GM12878 (cell line): Measurements from ENCODE around the gene AUNIP. TPM values are rescaled to one million over a fixed set of nuclear protein-coding genes. Genes with fewer than 3 reads are reported as not detected.

Experiments
- ATAC-seq: fragments of 200-7000 bp; cut with Tn5 transposase; 3 replicates; pipeline ENCODE4 v1.9.1; 2020; ENCODE audit warnings: mild to moderate bottlenecking, moderate library complexity
- BruUV-seq: library from RNA; stranded (reverse); fragments of 400-500 nt; replicated peaks from 2 replicates; lab custom pipeline; 2021; lab: Mats Ljungman, UMichigan
- CTCF ChIA-PET: fragments of 300-600 bp; sonication (Branson Sonifier 250); formaldehyde crosslinking; extraction: SDS; loops from one replicate; lab custom pipeline; 2021; ENCODE audit warnings: inconsistent platforms; lab: Yijun Ruan, JAX
- POLR2A ChIA-PET: fragments of 350-600 bp; formaldehyde crosslinking; extraction: SDS; loops from one replicate; lab custom pipeline; 2021; ENCODE audit warnings: inconsistent platforms; lab: Charles Lee
- RAD21 ChIA-PET: fragments of 300-600 bp; sonication (Branson Sonifier 250); formaldehyde crosslinking; loops from one replicate; lab custom pipeline; 2023; ENCODE audit warnings: antibody characterized with exemption; ENCODE audit not compliant: unreplicated experiment; lab: Charles Lee
- SMC1A ChIA-PET: fragments of 300-600 bp; sonication (Branson Sonifier 250); formaldehyde crosslinking; loops from one replicate; lab custom pipeline; 2023; ENCODE audit not compliant: unreplicated experiment, uncharacterized antibody; lab: Charles Lee
- DNase-seq: peaks from one replicate; pipeline ENCODE4 v3.0.0-alpha.2; 2011; ENCODE audit warnings: low read depth, low spot score
- FAIRE-seq: peaks from 3 replicates; lab custom pipeline; 2011; peaks lifted over from hg19 to GRCh38; lab: Jason Lieb, UNC
- H2AFZ ChIP-seq: 2 replicates; pipeline ENCODE4 v1.6.0; 2011; ENCODE audit warnings: low read depth, low read length, control low read depth; ENCODE audit not compliant: control insufficient read depth
- H3K27ac ChIP-seq: 2 replicates; pipeline ENCODE4 v1.5.1; 2011; ENCODE audit warnings: control low read depth; ENCODE audit not compliant: control insufficient read depth, insufficient read depth
- H3K27me3 ChIP-seq, 2 experiments: replicated peaks in 1 of 2; 2 replicates each; pipeline versions ENCODE4 v1.6.0 to v1.6.1; 2011; ENCODE audit warnings: low read length in 1 of 2; ENCODE audit not compliant: control insufficient read depth in 2 of 2, insufficient read depth in 2 of 2
- H3K36me3 ChIP-seq, 2 experiments: 2 replicates each; pipeline ENCODE4 v1.5.1; 2011; ENCODE audit warnings: low read length in 1 of 2; ENCODE audit not compliant: control insufficient read depth in 2 of 2, insufficient read depth in 2 of 2
- H3K4me1 ChIP-seq: 2 replicates; pipeline ENCODE4 v1.6.1; 2011; ENCODE audit warnings: mild to moderate bottlenecking, low read length, moderate library complexity, mixed read lengths; ENCODE audit not compliant: control insufficient read depth, insufficient read depth
- H3K4me2 ChIP-seq: 2 replicates; pipeline ENCODE4 v1.6.0; 2011; ENCODE audit warnings: control low read depth; ENCODE audit not compliant: control insufficient read depth, insufficient read depth
- H3K4me3 ChIP-seq: fragments of 200-600 bp; sonication (generic); 2 replicates; pipeline ENCODE4 v1.5.1; 2016
- H3K79me2 ChIP-seq: 2 replicates; pipeline ENCODE4 v1.6.0; 2011; ENCODE audit warnings: low read length; ENCODE audit not compliant: control insufficient read depth, insufficient read depth
- H3K9ac ChIP-seq: 2 replicates; pipeline ENCODE4 v1.8.0; 2011; ENCODE audit warnings: low read length, control low read depth, mixed read lengths; ENCODE audit not compliant: control insufficient read depth, insufficient read depth
- H3K9me3 ChIP-seq: replicated peaks from 3 replicates; pipeline ENCODE4 v1.5.1; 2011; ENCODE audit warnings: mild to moderate bottlenecking, low read length; ENCODE audit not compliant: control insufficient read depth, insufficient read depth
- H4K20me1 ChIP-seq: 2 replicates; pipeline ENCODE4 v1.6.0; 2011; ENCODE audit not compliant: control insufficient read depth, insufficient read depth
- CBX5 ChIP-seq: sonication (generic); IDR thresholded peaks from 2 replicates; pipeline ENCODE4 v1.6.1; 2016; ENCODE audit warnings: low read depth, moderate library complexity, mild to moderate bottlenecking, inconsistent platforms
- EP300 ChIP-seq, 2 experiments: fragments of 150-350 bp in 1 of 2; IDR thresholded peaks; 2 replicates each; pipeline ENCODE4 v1.6.1; 2011 to 2012; ENCODE audit warnings: low read depth in 2 of 2, low read length in 2 of 2, borderline replicate concordance in 1 of 2, improper control_type of control experiment in 1 of 2, inconsistent platforms in 1 of 2; ENCODE audit not compliant: control insufficient read depth in 1 of 2
- ETV6 ChIP-seq, 2 experiments: fragments of 450-650 bp in 1 of 2; IDR thresholded peaks in 1 of 2; conservative IDR thresholded peaks in 1 of 2; 2 replicates each; pipeline ENCODE4 v1.6.1; 2014; ENCODE audit warnings: antibody characterized with exemption in 1 of 2, borderline replicate concordance in 1 of 2, low read depth in 1 of 2, mild to moderate bottlenecking in 1 of 2, moderate library complexity in 1 of 2
- LARP7 ChIP-seq: fragments of 450-650 bp; IDR thresholded peaks from 2 replicates; pipeline ENCODE4 v1.6.1; 2017; ENCODE audit warnings: mild to moderate bottlenecking
- MYC ChIP-seq: IDR thresholded peaks from 2 replicates; pipeline ENCODE4 v1.6.1; 2011; ENCODE audit warnings: mild to moderate bottlenecking, low read length, moderate library complexity, inconsistent platforms; ENCODE audit not compliant: insufficient read depth, insufficient replicate concordance, insufficient read length, severe bottlenecking
- PAX5 ChIP-seq: IDR thresholded peaks from 2 replicates; pipeline ENCODE4 v1.6.1; 2011; ENCODE audit warnings: low read depth, low read length, borderline replicate concordance
- SUPT20H ChIP-seq: IDR thresholded peaks from 2 replicates; pipeline ENCODE4 v1.6.1; 2011; ENCODE audit warnings: low read depth, mild to moderate bottlenecking, low read length, moderate library complexity, borderline replicate concordance; ENCODE audit not compliant: control insufficient read depth
- WGBS: methylation state at CpG from one replicate; pipeline ENCODE4 v1.1.6; 2016; ENCODE audit warnings: low lambda C conversion rate; ENCODE audit not compliant: insufficient replicate concordance, insufficient coverage; ENCODE audit errors: missing lambda C conversion rate; 5-methylcytosine and 5-hydroxymethylcytosine counted together
- in situ Hi-C: fragments of 300-500 bp; cut with MboI; formaldehyde crosslinking; loops from 9 replicates; pipeline ENCODE4 v1.14.3; 2018; ENCODE audit warnings: mixed read lengths
- intact Hi-C: fragments of 100-400 bp; cut with micrococcal nuclease; formaldehyde crosslinking; loops from one replicate; pipeline ENCODE4 v1.14.2; 2022; ENCODE audit not compliant: unreplicated experiment
- polyA plus RNA-seq, 11 experiments: library from polyadenylated mRNA; depleted of rRNA in 4 of 11; unstranded in 6 of 11; stranded (reverse) in 5 of 11; fragments of >200 nt; fragmentation: Nextera tagmentation in 4 of 11; fragmentation: Illumina TruSeq in 1 of 11; extraction: Ambion mirVana in 4 of 11; extraction: Trizol in 1 of 11; gene quantifications; 1 replicate in 1 of 11; 2 replicates in 10 of 11; pipeline versions ENCODE4 v1.2.1 to v1.2.3, GENCODE V29; 2011 to 2016; ENCODE audit warnings: inconsistent platforms in 2 of 11, missing spikeins in 2 of 11, low read depth in 1 of 11
- total RNA-seq, 4 experiments: library from RNA; depleted of rRNA in 3 of 4; stranded (reverse); fragments of >200 nt in 3 of 4; fragmentation: Illumina TruSeq in 1 of 4; extraction: Trizol in 1 of 4; gene quantifications; 2 replicates each; pipeline versions ENCODE4 v1.2.1 to v1.2.3, GENCODE V29; 2013 to 2021
- TF ChIP-seq, protein P1 (sequence below): fragments of 450-650 bp; IDR thresholded peaks from 2 replicates; pipeline ENCODE4 v1.6.1; 2017; ENCODE audit warnings: mild to moderate bottlenecking, moderate library complexity

The AUNIP gene
- total and polyA plus RNA-seq, 10 of the 15 experiments (the other 5 are each of a cell fraction or from before 2014, with no cell fraction given): 3.9 to 20.0 (median 12.7) TPM

DNA sequence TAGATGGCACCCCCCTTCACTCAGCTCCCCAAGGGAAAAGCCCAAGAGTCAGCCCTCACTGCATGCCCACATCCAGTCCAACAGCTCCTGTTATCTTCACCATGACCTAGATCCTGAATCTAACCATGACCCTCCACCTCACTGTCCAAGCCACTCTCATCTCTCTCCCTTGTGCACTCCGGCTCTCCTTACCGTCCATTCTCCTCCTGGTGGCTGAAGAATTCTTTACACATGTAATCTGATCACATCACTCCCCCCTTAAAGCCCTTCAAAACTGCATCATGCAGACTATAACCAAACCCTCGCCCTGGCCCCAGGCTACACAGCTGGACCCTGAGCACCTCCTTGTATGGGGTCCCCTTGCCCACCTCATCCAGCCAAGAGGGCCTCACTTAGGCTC lies 30.2 kb upstream of the AUNIP start (continued):
- TF ChIP-seq, protein P1, sequence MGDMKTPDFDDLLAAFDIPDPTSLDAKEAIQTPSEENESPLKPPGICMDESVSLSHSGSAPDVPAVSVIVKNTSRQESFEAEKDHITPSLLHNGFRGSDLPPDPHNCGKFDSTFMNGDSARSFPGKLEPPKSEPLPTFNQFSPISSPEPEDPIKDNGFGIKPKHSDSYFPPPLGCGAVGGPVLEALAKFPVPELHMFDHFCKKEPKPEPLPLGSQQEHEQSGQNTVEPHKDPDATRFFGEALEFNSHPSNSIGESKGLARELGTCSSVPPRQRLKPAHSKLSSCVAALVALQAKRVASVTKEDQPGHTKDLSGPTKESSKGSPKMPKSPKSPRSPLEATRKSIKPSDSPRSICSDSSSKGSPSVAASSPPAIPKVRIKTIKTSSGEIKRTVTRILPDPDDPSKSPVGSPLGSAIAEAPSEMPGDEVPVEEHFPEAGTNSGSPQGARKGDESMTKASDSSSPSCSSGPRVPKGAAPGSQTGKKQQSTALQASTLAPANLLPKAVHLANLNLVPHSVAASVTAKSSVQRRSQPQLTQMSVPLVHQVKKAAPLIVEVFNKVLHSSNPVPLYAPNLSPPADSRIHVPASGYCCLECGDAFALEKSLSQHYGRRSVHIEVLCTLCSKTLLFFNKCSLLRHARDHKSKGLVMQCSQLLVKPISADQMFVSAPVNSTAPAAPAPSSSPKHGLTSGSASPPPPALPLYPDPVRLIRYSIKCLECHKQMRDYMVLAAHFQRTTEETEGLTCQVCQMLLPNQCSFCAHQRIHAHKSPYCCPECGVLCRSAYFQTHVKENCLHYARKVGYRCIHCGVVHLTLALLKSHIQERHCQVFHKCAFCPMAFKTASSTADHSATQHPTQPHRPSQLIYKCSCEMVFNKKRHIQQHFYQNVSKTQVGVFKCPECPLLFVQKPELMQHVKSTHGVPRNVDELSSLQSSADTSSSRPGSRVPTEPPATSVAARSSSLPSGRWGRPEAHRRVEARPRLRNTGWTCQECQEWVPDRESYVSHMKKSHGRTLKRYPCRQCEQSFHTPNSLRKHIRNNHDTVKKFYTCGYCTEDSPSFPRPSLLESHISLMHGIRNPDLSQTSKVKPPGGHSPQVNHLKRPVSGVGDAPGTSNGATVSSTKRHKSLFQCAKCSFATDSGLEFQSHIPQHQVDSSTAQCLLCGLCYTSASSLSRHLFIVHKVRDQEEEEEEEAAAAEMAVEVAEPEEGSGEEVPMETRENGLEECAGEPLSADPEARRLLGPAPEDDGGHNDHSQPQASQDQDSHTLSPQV: no peak
- TF ChIP-seq SUPT20H (no peak), EP300 (IDR thresholded peaks at IDR 0.05; ENCODE audit: borderline replicate concordance in 1 of 2, control insufficient read depth in 1 of 2, low read depth in 2 of 2, low read length in 2 of 2) (no peak), ETV6 (conservative IDR thresholded peaks at IDR 0.05 in 1 of 2, IDR thresholded peaks at IDR 0.05 in 1 of 2; ENCODE audit: borderline replicate concordance in 1 of 2, low read depth in 1 of 2) (no peak)

DNA sequence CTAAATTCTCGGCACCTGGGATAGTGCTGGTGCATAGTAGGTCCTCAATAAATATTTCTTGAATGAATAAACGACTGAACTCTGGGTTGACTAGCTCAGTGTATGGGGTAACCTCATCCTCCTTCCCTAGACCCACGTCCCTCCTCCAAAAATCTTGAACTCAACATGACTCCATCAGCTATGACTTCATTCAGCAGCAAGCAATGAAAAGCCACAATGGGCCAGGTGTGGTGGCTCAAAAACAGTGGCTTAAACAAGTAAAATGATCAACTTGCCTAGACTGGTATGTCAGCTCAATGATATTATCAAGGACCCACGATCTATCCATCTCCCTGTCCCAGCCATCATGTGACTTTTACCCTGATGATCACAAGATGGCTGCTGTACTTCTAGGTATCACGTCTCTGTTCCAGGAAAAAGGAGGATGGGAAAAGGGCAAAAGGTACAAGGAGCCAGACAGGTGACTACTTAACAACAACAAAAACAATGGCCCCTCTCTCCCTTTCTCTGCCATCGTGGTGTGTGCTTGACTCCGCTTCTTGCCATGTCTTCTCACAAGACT lies 29.2 kb upstream of the AUNIP start:
- SMC1A ChIA-PET: interaction anchor here (0.9 to 1.6 kb wide), 2 partner anchors 43 to 109 kb away, joined by 3 to 5 read pairs; partner anchors contain the start of gene PAFAH2
- in situ Hi-C loops: no loop called here
- DNase-seq (no peak), FAIRE-seq (no peak)
- Histone ChIP-seq H3K36me3 (no peaks in the 10 kb centered on the region), H2AFZ (no peak overlapping the region), H3K27ac (no peak overlapping the region)
- RAD21 ChIA-PET: interaction anchor here (0.7 kb wide), 1 partner anchor 51 kb away, joined by 3 read pairs; no protein-coding TSS in a partner anchor
- POLR2A ChIA-PET: no interaction called here
- intact Hi-C loops: no loop called here
- CTCF ChIA-PET: interaction anchor here (1.2 to 1.6 kb wide), 3 partner anchors 15 to 109 kb away, joined by 3 to 6 read pairs (median 5); partner anchors contain the start of gene PAFAH2
- no peak for TF ChIP-seq CBX5
- no peak for TF ChIP-seq PAX5
- no peak for TF ChIP-seq LARP7
- no peak for TF ChIP-seq MYC
- TF ChIP-seq, all 136 proteins: peak for 0
- no peaks in the 10 kb centered on the region for H3K27me3 ChIP-seq
- H3K4me1 ChIP-seq: no peaks in the 10 kb centered on the region
- H3K4me3 ChIP-seq: no peak overlapping the region
- no peak for ATAC-seq
- H3K79me2 ChIP-seq: no peaks in the 10 kb centered on the region
- no peaks in the 10 kb centered on the region for H4K20me1 ChIP-seq
- WGBS: 62% methylated on average over 7 of the region's 7 CpGs
- no peak overlapping the region for H3K4me2 ChIP-seq
- H3K9me3 ChIP-seq: no peaks in the 10 kb centered on the region
- no TSS peak for BruUV-seq
- no peak overlapping the region for H3K9ac ChIP-seq
